ENCODE data around the gene PLEKHF1.

PLEKHF1 gene

GRCh38 chr19:29635963-29636362 lies 29.3 kb upstream of the PLEKHF1 start:
- DNase-seq = no peak

- DNase-seq = no peak
These were observed 28.5 kb upstream of the PLEKHF1 start for GRCh38 chr19:29636553-29637360.

- no peak for DNase-seq
These were observed 26.2 kb upstream of the PLEKHF1 start for GRCh38 chr19:29639086-29639485.

DNA sequence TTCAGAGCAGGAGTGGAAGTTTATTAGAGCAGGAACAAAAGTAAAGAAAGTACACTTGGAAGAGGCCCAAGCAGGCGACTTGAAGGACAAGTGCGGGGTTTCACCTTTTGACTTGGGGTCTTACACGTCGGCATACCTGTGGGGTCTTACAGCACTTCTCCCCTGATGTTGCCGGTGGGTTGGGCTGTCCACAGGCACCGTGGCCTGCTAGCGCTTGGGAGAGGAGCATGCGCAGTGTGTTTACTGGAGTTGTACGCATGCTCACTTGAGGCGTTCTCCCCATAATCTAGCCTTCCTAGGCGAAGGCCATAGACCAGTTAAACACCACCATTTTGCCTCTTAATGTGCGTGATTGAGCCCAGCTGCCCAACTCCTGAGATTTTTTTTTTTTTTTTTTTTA lies 25.0 kb upstream of the PLEKHF1 start:
- DNase-seq = no peak

- DNase-seq = no peak
These were observed 23.7 kb upstream of the PLEKHF1 start for GRCh38 chr19:29641597-29641996.

GRCh38 chr19:29643361-29643935 lies 21.8 kb upstream of the PLEKHF1 start:
- DNase-seq = no peak

- DNase-seq = no peak
These were observed 21.1 kb upstream of the PLEKHF1 start for GRCh38 chr19:29644210-29644609.

DNA sequence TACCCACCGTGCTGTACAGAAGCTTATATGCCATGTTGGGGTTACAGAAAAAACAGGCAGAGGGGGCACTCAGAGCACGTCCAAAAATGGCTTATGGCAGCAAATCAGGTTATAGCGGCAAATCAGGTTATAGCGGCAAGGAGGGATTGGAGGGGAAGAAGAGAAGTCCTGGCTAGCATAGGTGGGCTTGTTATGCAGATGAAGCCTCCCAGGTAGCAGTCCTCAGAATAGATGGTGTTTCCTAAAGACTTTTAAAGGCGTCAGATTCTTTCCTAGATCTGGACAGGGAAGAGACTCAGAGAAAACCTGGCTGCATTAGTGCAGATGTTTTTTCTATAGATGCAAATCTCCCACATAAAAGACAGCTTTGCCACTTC lies 19.8 kb upstream of the PLEKHF1 start:
- DNase-seq = no peak

DNA sequence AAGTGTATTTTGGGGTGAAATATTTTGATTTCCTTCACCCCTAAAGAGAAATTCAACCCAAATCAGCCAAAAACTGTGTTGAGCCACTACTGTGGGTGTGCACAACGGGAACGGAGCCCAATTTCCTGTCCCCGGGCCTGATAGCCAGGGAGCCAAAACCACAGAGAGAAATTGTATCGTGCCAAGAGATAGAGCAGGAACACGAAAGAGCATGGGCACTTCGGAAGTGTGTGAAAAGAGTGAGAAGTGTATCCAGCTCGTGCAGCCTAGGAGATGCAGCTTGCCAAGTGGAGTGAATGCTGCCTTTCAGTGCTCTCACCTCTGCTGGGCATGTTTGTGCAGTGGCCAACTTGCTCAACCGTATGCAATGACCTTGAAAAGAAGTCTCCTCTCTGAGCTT lies 19.4 kb upstream of the PLEKHF1 start:
- DNase-seq = no peak

- DNase-seq = no peak
These were observed 14.4 kb upstream of the PLEKHF1 start for GRCh38 chr19:29650772-29651387.

- no peak for DNase-seq
These were observed 13.5 kb upstream of the PLEKHF1 start for GRCh38 chr19:29651622-29652394.

GRCh38 chr19:29653398-29653797 lies 11.9 kb upstream of the PLEKHF1 start:
- DNase-seq = no peak

DNA sequence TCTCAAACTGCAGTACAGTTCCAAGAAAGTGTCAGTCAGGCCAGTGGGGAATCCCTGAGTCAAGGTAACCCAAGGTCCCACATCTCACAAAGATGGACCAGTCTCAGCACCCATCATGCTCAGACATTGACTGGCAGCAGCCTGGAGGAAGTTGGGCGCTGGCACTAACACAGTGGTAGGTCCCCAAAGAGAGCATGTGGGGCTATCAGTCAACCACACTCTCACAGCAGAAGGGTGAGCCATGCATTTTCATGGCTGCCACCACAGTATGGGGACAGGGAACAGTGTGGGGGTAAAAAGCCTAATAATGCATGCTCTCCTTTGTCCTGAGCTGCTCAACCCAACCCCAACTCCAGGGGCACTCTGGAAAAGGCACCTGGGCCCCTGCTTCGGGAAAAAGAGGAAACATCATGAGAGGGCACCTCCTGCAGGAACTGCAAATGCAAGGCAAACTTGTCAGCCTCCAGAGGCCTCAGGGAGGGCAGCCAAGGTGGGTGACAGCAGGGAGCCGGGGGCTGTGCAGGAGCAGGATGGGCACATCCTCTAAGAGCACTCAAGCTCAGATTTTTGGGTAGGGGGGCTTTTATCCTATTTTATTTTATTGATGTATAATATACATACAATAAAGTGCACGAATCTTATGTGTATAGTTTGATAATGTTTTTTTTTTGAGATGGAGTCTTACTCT lies 9.5 kb upstream of the PLEKHF1 start:
- DNase-seq = no peak

- DNase-seq = no peak
These were observed 6.9 kb upstream of the PLEKHF1 start for GRCh38 chr19:29658221-29658991.

DNA sequence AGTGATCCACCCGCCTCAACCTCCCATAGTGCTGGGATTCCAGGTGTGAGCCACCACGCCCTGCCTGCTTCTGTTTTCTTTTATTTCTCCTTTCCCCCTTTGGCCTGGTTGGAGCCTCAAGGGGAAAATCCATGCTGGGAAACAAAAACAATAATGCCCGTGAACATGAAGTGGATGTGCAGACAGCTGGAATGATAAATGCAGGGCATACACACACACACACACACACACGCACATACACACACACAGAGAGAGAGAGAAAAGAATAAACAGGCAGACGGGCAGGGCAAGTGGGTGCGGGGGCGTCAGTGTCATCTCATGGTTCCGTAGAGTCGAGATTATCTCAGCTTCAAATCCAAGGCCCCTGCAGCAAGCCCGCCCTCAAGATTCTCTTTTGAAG lies 4.4 kb upstream of the PLEKHF1 start:
- no peak for DNase-seq

DNA sequence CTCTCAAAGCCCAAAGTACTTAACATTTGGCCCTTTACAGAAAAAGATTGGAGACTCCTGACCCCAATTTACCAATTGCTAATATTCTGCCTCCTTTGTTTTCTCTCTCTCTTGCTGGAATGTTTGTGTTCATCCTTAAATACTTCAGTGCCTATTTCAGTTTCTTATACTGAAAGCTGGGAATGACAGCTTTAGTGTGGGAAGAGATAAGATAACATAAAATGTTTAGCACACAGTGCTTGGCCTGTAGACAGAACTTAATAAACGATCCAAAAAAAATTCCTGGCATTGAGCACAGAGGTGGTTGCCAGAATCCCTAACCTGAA lies 3.0 kb upstream of the PLEKHF1 start:
- DNase-seq = no peak

DNA sequence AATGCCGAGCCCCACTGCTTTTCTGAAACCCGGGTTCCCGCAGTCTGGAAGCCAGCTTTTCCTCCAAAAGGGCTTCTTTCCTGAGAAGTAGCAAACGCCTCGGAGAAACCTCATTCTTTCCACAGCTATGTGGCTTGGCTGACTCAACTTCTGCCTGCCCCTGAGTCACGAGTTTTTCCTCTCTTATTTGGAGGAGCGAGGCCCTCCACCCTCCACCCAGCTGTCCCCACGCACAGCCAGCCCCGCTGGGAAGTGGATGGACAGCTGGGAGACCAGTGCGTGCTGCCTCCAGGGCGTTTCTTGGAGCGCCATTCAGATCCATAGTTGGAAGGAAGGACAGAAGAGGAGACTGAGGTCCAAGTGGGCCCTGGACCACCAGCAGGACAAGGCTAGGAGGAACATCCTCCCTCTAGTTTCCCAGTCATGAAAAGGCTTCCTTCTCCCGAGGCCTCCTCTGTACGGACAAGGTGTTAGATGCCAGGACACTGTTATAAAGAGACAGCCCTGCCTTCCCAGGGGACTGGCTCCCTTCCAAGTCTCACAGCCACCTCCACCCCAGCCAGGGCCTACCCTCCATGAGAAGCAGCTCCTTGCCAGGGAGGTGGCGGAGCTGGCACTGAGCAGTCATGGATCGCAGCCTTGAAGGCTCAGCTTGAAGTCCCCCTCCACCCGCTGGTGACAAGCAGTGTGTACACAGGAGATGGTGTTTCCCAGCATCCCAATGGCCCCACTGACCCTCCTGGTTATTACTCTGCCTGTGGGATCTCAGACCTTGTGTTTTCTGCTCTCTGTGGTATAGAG lies 2.5 kb upstream of the PLEKHF1 start:
- no peak for DNase-seq

DNA sequence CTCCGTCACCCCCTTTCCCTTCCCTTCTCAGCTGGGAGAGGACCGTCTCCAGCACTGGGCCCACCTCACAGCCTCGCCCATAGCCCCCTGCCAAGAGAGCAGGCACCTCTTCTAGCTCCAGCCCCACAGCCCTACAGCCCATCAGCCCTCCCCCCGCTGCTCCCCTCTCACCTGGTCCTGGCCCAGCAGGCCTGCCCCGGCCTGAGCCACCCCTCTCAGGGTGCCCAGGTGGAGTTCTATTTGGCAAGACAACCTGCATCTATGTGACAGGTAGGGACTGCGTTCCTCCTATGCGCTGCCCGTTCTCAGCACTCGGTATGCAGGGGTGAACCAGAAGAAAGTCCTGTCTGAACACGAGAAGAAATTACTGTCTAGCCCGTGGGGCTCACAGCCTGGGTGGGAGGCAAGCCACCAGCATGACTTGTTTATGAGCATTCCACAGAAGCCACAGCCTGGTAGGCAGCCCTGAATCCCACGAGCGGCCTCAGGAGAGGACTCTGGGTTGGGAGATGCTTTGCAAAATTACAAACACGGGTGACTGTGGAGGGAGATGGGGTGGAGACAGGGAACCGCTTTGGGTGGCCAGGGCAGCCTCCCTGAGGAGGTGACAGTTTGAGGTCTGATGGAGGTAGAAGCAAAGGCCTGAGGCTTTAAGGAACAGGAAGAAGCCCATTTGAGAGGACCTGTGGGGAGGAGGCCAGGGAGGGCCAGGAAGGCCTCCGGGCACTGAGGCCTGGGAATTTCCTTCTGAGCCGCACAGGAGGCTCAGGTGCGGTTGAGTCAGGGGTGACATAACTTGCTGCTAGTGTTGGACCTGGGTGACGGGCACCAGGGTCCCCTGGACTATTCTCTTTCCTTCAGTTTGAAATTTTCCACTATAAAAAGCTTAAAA lies 1.2 kb upstream of the PLEKHF1 start:
- no peak for DNase-seq

DNA sequence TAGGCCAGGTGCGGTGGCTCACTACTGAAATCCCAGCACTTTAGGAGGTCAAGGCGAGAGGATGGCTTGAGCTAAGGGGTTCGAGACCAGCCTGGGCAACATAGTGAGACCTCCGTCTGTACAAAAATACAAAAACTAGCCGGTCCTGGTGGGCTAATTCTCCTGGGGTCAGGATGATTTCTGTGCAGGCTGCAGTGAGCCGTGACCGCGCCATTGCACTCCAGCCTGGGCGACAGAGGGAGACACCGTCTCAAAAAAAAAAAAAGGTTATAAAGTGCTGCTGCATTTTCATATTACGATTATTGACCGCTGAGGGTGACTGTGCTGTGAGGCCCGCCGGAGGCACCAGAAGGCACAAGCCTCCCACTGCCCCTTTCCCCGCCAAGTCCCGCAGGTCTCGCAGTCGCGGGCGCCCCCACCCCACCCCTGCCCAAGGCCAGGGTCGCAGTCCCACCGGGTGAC lies 477 bp upstream of the PLEKHF1 start:
- DNase-seq = no peak
